Measurements from ENCODE around the gene TXN. TPM values are rescaled to one million over a fixed set of nuclear protein-coding genes. Genes with fewer than 3 reads are reported as not detected.

The TXN gene
- total RNA-seq, 1 donor from 2014 or later: 191 TPM

GRCh38 chr9:110246214-110246613 lies 10.1 kb downstream of the TXN start:
- H3K9me3 Mint-ChIP-seq (ENCODE audit: unreplicated experiment): no peaks in the 10 kb centered on the region
- peaks cover 32% of the 10 kb centered on the region for H3K36me3 Mint-ChIP-seq (ENCODE audit: unreplicated experiment)
- H3K27ac Mint-ChIP-seq (ENCODE audit: unreplicated experiment): no peak overlapping the region
- H3K4me1 Mint-ChIP-seq (ENCODE audit: unreplicated experiment): peaks cover 2% of the 10 kb centered on the region
- DNase-seq (ENCODE audit: extremely low spot score, unreplicated experiment): no peak
- no peak overlapping the region for H3K4me3 Mint-ChIP-seq (ENCODE audit: unreplicated experiment)
- no peaks in the 10 kb centered on the region for H3K27me3 Mint-ChIP-seq (ENCODE audit: unreplicated experiment)
- TF ChIP-seq CTCF (IDR thresholded peaks at IDR 0.05): no peak

GRCh38 chr9:110244616-110245015 lies 11.7 kb downstream of the TXN start:
- no peak for DNase-seq (ENCODE audit: extremely low spot score, unreplicated experiment)
- Mint-ChIP-seq H3K27ac (ENCODE audit: unreplicated experiment) (no peak overlapping the region), H3K4me3 (ENCODE audit: unreplicated experiment) (no peak overlapping the region), H3K36me3 (ENCODE audit: unreplicated experiment) (peaks cover 28% of the 10 kb centered on the region), H3K4me1 (ENCODE audit: unreplicated experiment) (no peaks in the 10 kb centered on the region), H3K9me3 (ENCODE audit: unreplicated experiment) (no peaks in the 10 kb centered on the region), H3K27me3 (ENCODE audit: unreplicated experiment) (no peaks in the 10 kb centered on the region)
- no peak for TF ChIP-seq CTCF (IDR thresholded peaks at IDR 0.05)

GRCh38 chr9:110241858-110242321 lies 14.4 kb downstream of the TXN start:
- Mint-ChIP-seq H3K9me3 (ENCODE audit: unreplicated experiment) (no peaks in the 10 kb centered on the region), H3K27ac (ENCODE audit: unreplicated experiment) (no peak overlapping the region), H3K36me3 (ENCODE audit: unreplicated experiment) (peaks cover 28% of the 10 kb centered on the region), H3K27me3 (ENCODE audit: unreplicated experiment) (no peaks in the 10 kb centered on the region), H3K4me3 (ENCODE audit: unreplicated experiment) (no peak overlapping the region), H3K4me1 (ENCODE audit: unreplicated experiment) (no peaks in the 10 kb centered on the region)
- DNase-seq (ENCODE audit: extremely low spot score, unreplicated experiment): no peak
- TF ChIP-seq CTCF (IDR thresholded peaks at IDR 0.05): no peak

GRCh38 chr9:110241260-110241857 lies 14.9 kb downstream of the TXN start:
- no peak for DNase-seq (ENCODE audit: extremely low spot score, unreplicated experiment)
- no peaks in the 10 kb centered on the region for H3K4me1 Mint-ChIP-seq (ENCODE audit: unreplicated experiment)
- no peak for TF ChIP-seq CTCF (IDR thresholded peaks at IDR 0.05)
- H3K9me3 Mint-ChIP-seq (ENCODE audit: unreplicated experiment): peaks cover 3% of the 10 kb centered on the region
- no peaks in the 10 kb centered on the region for H3K27me3 Mint-ChIP-seq (ENCODE audit: unreplicated experiment)
- no peak overlapping the region for H3K27ac Mint-ChIP-seq (ENCODE audit: unreplicated experiment)
- peaks cover 23% of the 10 kb centered on the region for H3K36me3 Mint-ChIP-seq (ENCODE audit: unreplicated experiment)
- no peak overlapping the region for H3K4me3 Mint-ChIP-seq (ENCODE audit: unreplicated experiment)

GRCh38 chr9:110240198-110240597 lies 16.1 kb downstream of the TXN start:
- Mint-ChIP-seq H3K27ac (ENCODE audit: unreplicated experiment) (no peak overlapping the region), H3K4me1 (ENCODE audit: unreplicated experiment) (no peaks in the 10 kb centered on the region), H3K9me3 (ENCODE audit: unreplicated experiment) (peaks cover 3% of the 10 kb centered on the region), H3K36me3 (ENCODE audit: unreplicated experiment) (peaks cover 21% of the 10 kb centered on the region), H3K27me3 (ENCODE audit: unreplicated experiment) (no peaks in the 10 kb centered on the region), H3K4me3 (ENCODE audit: unreplicated experiment) (no peak overlapping the region)
- TF ChIP-seq CTCF (IDR thresholded peaks at IDR 0.05): no peak
- DNase-seq (ENCODE audit: extremely low spot score, unreplicated experiment): no peak

All from osteocyte (in vitro differentiated cells).